Glutamatergic neuron (in vitro differentiated cells): Measurements from ENCODE around the gene TRAK2. TPM values are rescaled to one million over a fixed set of nuclear protein-coding genes. Genes with fewer than 3 reads are reported as not detected.
A peak's percentile ranks its signal among the peaks of the same experiment; 100 is the strongest.
"Not testable (repeated sequence)": the region's sequence is repeated elsewhere in the genome, so short reads cannot be mapped to it uniquely, and the experiment has no call there.

Source experiments
- DNase-seq: peaks from one replicate; pipeline ENCODE4 v3.0.0; 2022
- H3K27ac Mint-ChIP-seq: one replicate; pipeline ENCODE4 v1.8.0; 2020; ENCODE audit warnings: mild to moderate bottlenecking, mixed read lengths, inconsistent platforms; ENCODE audit not compliant: unreplicated experiment
- H3K27me3 Mint-ChIP-seq: one replicate; pipeline ENCODE4 v1.8.0; 2020; ENCODE audit warnings: mild to moderate bottlenecking, moderate library complexity, mixed read lengths, inconsistent platforms; ENCODE audit not compliant: unreplicated experiment
- H3K36me3 Mint-ChIP-seq: one replicate; pipeline ENCODE4 v1.8.0; 2020; ENCODE audit warnings: mild to moderate bottlenecking, mixed read lengths, inconsistent platforms; ENCODE audit not compliant: unreplicated experiment
- H3K4me1 Mint-ChIP-seq: one replicate; pipeline ENCODE4 v1.8.0; 2020; ENCODE audit warnings: mild to moderate bottlenecking, low read depth, mixed read lengths, inconsistent platforms; ENCODE audit not compliant: unreplicated experiment
- H3K4me3 Mint-ChIP-seq: one replicate; pipeline ENCODE4 v1.8.0; 2020; ENCODE audit warnings: mild to moderate bottlenecking, mixed read lengths, inconsistent platforms; ENCODE audit not compliant: unreplicated experiment
- H3K9me3 Mint-ChIP-seq: one replicate; pipeline ENCODE4 v1.8.0; 2020; ENCODE audit warnings: mild to moderate bottlenecking, moderate library complexity, mixed read lengths, inconsistent platforms; ENCODE audit not compliant: unreplicated experiment
- total RNA-seq: library from RNA; stranded (reverse); fragmentation: NEBNext Ultra II Directional; extraction: Animal tissue kit (Norgen Biotek cat#: 25700); gene quantifications from one replicate; pipeline ENCODE4 v1.2.1, GENCODE V29; 2021; ENCODE audit not compliant: unreplicated experiment
- TF ChIP-seq, protein P1 (sequence below): fragments of 200-600 bp; sonication (generic); IDR thresholded peaks from one replicate; pipeline ENCODE4 v1.5.0; 2021; ENCODE audit not compliant: partially characterized antibody, unreplicated experiment

The TRAK2 gene
- total RNA-seq, 1 donor from 2014 or later = 58.9 TPM

DNA sequence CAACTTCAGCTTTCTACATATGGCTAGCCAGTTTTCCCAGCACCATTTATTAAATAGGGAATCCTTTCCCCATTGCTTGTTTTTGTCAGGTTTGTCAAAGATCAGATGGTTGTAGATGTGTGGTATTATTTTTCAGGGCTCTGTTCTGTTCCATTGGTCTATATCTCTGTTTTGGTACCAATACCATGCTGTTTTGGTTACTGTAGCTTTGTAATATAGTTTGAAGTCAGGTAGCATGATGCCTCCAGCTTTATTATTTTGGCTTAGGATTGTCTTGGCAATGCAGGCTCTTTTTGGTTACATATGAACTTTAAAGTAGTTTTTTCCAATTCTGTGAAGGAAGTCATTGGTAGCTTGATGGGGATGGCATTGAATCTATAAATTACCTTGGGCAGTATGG lies 22.9 kb downstream of the TRAK2 start:
- H3K27me3 Mint-ChIP-seq, H3K4me1 Mint-ChIP-seq: not testable (repeated sequence)
- H3K36me3 Mint-ChIP-seq = peaks cover 24% of the 10 kb centered on the region

GRCh38 chr2:201425952-201426351 lies 25.3 kb downstream of the TRAK2 start:
- Mint-ChIP-seq H3K27me3 (no peaks in the 10 kb centered on the region), H3K9me3 (peaks cover 6% of the 10 kb centered on the region), H3K27ac (no peak overlapping the region), H3K4me1 (peaks cover 3% of the 10 kb centered on the region), H3K4me3 (no peak overlapping the region), H3K36me3 (peaks cover 17% of the 10 kb centered on the region)
- no peak for DNase-seq
- TF ChIP-seq, protein P1, sequence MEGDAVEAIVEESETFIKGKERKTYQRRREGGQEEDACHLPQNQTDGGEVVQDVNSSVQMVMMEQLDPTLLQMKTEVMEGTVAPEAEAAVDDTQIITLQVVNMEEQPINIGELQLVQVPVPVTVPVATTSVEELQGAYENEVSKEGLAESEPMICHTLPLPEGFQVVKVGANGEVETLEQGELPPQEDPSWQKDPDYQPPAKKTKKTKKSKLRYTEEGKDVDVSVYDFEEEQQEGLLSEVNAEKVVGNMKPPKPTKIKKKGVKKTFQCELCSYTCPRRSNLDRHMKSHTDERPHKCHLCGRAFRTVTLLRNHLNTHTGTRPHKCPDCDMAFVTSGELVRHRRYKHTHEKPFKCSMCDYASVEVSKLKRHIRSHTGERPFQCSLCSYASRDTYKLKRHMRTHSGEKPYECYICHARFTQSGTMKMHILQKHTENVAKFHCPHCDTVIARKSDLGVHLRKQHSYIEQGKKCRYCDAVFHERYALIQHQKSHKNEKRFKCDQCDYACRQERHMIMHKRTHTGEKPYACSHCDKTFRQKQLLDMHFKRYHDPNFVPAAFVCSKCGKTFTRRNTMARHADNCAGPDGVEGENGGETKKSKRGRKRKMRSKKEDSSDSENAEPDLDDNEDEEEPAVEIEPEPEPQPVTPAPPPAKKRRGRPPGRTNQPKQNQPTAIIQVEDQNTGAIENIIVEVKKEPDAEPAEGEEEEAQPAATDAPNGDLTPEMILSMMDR = no peak

More for the DNA sequence above, 22.9 kb downstream of the TRAK2 start:
- DNase-seq, H3K4me3 Mint-ChIP-seq, H3K9me3 Mint-ChIP-seq, H3K27ac Mint-ChIP-seq: not testable (repeated sequence)

DNA sequence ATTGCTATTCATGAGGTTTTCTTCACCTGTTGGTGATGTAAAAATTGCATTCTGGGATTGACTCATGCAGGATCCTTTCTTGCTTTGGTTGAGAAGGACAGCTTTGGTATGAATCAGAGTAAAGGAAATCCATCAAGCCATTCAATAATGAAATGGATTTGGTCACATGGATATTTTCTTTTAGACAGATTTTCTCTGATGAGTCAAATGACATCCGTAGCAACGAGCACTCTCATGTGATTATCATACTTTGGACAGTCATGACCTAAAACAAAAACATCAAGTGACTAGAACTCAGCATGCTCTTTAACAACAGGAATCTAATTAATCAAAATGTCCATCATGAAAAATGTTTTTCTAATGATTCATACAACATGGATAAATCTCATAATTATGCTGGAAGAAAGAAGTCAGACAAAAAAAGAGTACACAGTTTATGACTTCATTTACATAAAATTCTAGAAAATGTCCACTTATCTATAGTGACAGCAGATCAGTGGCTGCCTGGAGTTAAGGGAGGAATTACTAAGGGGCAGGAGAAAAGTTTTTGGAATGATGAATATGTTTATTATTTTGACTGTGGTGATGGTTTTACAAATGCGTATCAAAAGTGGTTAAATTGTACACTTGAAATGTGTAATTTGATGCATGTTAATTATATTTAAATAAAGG lies 30.7 kb downstream of the TRAK2 start:
- no peak for DNase-seq
- peaks cover 2% of the 10 kb centered on the region for H3K9me3 Mint-ChIP-seq
- peaks cover 12% of the 10 kb centered on the region for H3K4me1 Mint-ChIP-seq
- TF ChIP-seq, protein P1 = no peak
- H3K27me3 Mint-ChIP-seq = no peaks in the 10 kb centered on the region
- H3K4me3 Mint-ChIP-seq = no peak overlapping the region
- H3K27ac Mint-ChIP-seq = peak overlapping the region; percentile 29
- no peaks in the 10 kb centered on the region for H3K36me3 Mint-ChIP-seq

- Mint-ChIP-seq H3K27me3 (no peaks in the 10 kb centered on the region), H3K36me3 (no peaks in the 10 kb centered on the region), H3K4me3 (no peak overlapping the region), H3K9me3 (peaks cover 2% of the 10 kb centered on the region), H3K4me1 (peaks cover 12% of the 10 kb centered on the region), H3K27ac (no peak overlapping the region)
- TF ChIP-seq, protein P1 = no peak
- DNase-seq = no peak
Observed at GRCh38 chr2:201419986-201420385, 31.3 kb downstream of the TRAK2 start.

GRCh38 chr2:201419057-201419635 lies 32.1 kb downstream of the TRAK2 start:
- DNase-seq = no peak
- H3K27ac Mint-ChIP-seq = no peak overlapping the region
- H3K4me1 Mint-ChIP-seq = peaks cover 12% of the 10 kb centered on the region
- TF ChIP-seq, protein P1 = no peak
- no peak overlapping the region for H3K4me3 Mint-ChIP-seq
- H3K27me3 Mint-ChIP-seq = no peaks in the 10 kb centered on the region
- H3K9me3 Mint-ChIP-seq = peaks cover 2% of the 10 kb centered on the region
- H3K36me3 Mint-ChIP-seq = no peaks in the 10 kb centered on the region
